GM19043 (cell line): Measurements from ENCODE around the gene NPAS3.

Experiments
- ATAC-seq: cut with Tn5 transposase; IDR thresholded peaks from one replicate; pipeline ENCODE4 v1.9.1; 2021; ENCODE audit warnings: low read depth; ENCODE audit not compliant: unreplicated experiment

Gene NPAS3

GRCh38 chr14:33490555-33490954 is 551.9 kb downstream of the NPAS3 start:
- no peak for ATAC-seq

DNA sequence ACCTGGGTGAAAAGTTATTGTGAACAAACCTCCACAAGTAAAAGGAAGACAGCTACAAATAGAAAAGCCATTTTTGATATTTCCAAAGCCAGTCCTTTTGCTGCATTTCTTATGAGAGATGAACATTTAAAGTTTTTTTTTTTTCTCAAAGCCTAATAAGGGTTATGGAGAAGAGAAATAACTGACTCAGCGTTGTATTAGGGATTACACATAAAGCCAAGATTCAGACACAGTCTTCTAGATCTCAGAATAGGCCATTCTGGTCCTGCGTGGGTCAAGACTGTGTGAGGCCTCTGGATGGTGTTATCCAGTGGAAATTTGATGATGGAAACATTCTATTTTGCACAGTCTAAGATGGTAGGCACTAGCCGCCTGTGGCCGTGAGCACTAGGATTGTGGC is 552.4 kb downstream of the NPAS3 start:
- no peak for ATAC-seq

DNA sequence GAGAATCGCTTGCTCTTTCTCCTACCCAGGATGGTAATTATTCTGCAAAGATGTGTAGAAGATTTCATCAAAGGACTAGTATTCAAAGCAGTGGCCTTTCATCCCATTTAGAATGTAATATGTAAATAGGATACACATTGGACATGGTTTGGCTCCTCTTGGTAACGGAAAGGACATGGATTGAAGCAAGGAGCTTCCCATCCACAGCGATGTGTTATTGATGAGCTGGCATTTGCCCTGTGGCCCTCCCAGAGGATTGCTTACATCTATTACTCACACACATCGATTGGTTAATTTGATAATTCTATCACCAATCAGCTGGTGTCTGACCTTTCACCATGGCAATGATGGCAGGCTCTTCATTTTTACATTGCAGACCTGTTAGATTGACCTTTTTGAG is 553.8 kb downstream of the NPAS3 start:
- ATAC-seq = no peak

- no peak for ATAC-seq
Observed at GRCh38 chr14:33493266-33493665, 554.6 kb downstream of the NPAS3 start.

- ATAC-seq = no peak
Observed at GRCh38 chr14:33493990-33494389, 555.3 kb downstream of the NPAS3 start.

- ATAC-seq = no peak
Observed at GRCh38 chr14:33499687-33500086, 561.0 kb downstream of the NPAS3 start.

GRCh38 chr14:33504246-33505099 is 565.8 kb downstream of the NPAS3 start:
- no peak for ATAC-seq

- no peak for ATAC-seq
Observed at GRCh38 chr14:33505266-33505962, 566.7 kb downstream of the NPAS3 start.

GRCh38 chr14:33505963-33506329 is 567.3 kb downstream of the NPAS3 start:
- no peak for ATAC-seq

- ATAC-seq = no peak
Observed at GRCh38 chr14:33508126-33509062, 569.7 kb downstream of the NPAS3 start.

DNA sequence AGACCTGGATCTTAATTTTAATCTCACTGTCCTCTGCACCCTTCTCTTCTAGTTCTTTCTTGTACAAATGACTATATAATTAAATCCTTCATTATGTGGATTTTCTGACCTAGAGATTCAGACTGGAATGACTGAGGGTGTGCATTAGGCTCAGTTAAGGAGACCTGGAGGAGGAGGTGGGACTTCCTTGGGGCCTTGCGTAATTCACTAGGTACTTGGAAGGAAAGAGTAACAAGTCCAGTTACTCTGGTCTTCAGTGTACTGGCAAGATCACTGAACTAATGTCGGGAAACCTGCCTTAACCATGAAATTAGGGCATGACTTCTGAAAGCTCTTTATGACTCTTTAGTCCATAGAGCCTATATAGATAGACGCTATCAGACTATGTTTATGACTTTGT is 570.8 kb downstream of the NPAS3 start:
- ATAC-seq = no peak

- ATAC-seq = no peak
Observed at GRCh38 chr14:33510063-33510481, 571.4 kb downstream of the NPAS3 start.

DNA sequence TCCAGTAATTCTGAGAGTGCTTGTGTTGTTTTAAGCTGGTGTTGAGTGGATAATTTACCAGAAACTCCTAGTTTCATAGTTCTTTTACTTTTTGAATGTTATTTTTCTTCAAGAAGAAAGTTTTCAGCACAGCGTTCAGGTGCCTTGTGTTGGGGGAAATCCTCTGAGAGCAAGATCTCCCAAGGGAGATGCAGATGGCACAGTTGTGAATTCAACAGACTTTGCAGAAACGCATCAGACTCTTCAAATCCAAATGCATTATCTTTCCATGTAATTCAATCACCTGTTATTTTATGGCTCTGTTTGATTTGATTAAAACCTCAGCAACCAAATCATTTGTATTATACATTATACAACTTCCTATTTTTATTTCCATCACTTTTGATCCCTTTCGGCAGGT is 572.3 kb downstream of the NPAS3 start:
- no peak for ATAC-seq

- no peak for ATAC-seq
Observed at GRCh38 chr14:33511851-33512640, 573.4 kb downstream of the NPAS3 start.

DNA sequence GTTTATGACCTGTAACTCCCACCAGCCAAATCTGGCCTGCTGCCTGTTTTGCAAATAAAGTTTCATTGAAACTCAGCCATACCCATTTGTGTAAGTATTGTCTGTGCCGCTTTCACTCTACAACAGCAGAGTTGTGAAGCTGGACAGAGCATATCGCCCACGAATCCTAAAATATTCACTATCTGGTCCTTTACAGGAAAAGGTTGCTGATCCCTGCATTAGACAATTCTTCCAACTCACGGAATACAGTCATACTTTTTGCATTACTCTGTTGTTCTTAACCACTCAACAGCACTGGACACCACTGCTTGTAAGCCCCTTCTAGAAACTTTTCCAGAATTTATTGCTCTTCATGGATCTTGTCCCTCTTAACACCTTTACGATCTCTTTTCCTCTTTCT is 576.8 kb downstream of the NPAS3 start:
- no peak for ATAC-seq

GRCh38 chr14:33515899-33516298 is 577.2 kb downstream of the NPAS3 start:
- no peak for ATAC-seq

DNA sequence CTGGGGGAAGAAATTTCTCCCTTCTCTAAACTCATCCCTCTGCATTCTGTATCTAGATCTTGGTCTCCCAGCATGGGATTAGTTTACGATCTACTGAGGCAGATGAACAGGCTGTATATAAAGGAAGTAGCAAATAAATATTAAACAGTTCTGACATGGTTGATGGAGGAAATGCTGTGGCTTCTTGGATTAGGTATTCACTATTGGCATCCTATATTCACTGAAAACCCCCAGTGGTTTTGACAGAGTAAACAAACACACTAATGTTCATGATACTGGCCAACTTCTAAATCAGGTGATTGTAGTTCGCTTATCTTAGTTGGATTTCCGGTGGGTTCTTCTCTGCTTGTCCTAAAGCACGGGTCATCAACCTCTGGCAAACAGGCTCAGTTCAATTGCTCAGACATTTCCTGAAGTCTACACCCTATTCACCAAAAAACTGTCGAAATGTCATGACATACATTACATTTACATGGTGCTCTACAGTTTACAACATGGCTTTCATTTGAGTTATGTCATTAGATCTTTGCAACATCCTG is 578.3 kb downstream of the NPAS3 start:
- ATAC-seq = no peak

DNA sequence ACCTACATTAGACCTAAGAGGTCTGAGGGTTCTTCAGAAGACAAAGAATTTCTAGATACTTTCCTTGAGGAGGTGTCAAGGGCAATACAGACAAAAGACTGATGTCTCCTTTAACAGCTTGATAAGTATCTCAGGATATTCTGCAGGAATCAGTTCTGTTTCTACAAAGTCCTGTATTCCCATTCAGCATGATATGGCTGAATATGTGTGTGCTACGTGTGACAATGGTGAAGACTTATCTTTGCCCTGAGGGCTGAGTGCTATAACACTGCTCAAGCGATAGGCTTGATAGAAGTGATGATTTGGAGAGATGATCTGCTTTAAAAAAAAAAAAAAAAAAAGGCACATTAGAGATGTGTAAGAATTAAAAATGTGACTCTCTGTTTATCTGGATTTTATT is 582.5 kb downstream of the NPAS3 start:
- ATAC-seq = no peak

DNA sequence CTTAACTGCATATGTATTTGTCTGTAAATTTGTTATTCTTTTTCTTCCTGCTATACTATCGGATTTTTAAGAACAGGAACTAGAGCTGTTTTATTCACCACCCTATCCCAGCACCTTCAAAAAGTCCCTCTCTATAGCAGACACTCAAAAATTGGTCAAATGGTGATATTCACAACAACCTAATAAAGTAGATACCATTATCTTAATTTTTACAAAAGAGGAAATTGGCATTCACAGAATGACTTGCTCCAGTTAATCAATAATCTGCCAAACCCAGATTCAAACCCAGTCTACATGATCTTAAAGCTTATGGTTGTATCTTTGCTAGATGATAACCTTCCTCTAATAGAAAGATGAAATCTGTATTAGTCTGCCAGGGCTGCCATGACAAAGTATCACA is 585.6 kb downstream of the NPAS3 start:
- no peak for ATAC-seq

DNA sequence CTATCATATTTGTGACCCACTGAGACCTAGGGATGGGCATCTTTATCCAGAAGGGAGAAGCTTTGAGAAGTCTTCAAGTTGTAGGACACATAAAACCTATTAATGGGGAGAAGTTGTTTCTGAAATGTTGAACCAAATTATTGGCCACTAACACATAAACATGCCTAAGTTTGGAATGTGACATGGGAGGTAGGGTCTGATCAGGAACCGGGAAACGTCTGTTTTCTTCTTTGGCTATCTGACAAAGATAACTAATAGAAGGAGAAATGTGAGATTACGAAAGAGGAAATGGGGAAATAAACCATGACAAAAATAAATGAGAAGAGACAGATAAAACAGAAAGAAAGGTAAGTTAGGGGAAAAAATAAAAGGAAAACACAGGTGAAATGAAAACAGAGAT is 586.9 kb downstream of the NPAS3 start:
- ATAC-seq = no peak
